NCI-H1694 treated with DMSO at 0.1 percent for 48 hours (cell line): ENCODE measurements around the gene MAP2K3.
"Not testable (repeated sequence)": the region's sequence is repeated elsewhere in the genome, so short reads cannot be mapped to it uniquely, and the experiment has no call there.

Experiments
- DNase-seq: peaks from one replicate; lab custom pipeline; 2025; lab: John Stamatoyannopoulos, UW

The MAP2K3 gene

DNA sequence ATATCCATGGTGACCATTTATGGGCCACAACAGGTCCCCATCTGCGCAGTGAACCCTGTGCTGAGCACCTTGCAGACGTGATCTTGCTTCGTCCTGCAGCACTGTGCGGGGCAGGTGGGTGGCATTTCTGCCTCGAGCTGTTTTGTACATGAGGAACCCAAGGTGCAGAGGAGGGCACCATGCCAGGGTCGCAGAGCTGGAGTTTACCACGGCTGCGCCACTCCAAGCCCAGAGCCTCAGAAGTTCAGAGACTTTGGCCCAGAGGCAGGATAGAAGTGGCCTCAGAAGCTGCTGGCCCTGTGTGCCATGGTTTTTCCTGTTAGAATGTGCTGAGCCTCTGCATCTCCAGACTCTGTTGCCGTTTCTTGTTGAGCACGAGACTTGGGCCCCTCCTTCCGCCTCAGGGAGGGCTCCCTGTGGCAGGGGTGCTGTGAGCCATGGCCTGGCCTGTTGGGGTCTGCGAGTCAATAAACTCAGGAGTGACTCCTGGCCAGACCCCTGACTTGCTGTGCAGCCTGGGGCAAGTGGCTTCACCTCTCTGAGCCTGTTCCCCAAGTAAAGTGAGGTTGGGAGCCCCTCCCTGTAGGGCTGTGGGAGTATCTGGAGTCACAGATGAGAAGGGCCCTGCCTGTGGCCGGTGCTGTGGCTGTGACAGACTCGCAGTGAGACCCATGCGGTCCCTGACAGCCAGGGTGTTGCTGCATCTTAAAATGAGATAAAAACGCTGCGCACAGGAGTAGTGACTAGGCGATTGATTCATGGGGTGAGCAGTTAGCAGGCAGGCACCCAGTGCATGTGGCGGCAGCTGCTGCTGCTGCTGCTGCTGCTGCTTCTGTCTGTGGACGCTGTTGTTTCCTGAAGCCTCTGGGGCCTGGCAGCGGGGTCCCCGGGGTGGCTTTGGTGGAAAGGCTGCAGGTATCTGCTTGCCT is 11.8 kb downstream of the MAP2K3 start:
- peak; percentile 52 for DNase-seq

DNA sequence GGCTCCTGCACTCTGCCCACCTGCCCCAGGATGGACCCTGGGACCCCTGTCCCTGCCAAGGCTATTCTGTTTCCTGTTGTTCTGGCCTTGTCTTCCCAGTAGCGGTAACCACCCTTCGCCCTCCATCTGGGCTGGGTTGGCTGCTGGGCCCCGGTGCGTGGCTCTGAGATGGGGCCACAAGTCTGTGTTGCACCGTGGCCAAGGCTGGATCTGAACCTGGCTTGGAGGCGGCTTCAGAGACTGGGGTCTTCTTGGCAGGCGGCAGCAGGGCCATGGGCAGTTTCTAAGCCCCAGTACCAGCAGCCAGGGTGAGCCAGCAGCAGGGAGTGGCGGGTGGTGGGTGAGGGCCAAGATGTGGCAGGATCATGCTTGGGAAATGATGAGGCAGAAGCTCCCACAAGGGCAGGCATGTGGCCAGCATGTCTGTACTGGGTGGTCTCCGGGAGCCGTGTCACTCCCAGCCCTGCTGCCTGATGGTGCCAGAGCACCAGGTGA is 12.6 kb downstream of the MAP2K3 start:
- peak; percentile 35 for DNase-seq

DNA sequence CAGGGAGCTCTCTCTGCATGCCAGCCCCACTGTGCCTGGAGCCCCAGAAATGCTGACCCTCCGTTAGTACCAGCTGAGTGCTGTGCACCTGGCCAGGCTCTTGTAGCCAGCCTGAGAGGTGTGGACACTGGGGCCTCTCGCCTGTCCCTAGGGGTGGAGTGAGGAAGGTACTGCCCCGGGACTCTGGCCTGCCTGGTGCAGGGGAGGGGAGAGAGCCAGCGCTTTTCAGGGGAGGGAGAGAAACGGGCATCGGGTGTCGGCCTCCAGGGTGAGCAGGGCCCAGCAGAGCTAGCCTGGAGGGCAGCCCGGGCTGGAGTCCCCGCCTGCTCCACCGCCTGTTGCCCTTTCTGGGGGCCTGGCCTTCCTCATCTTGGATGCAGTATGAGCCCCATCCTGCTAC is 13.1 kb downstream of the MAP2K3 start:
- DNase-seq: no peak

DNA sequence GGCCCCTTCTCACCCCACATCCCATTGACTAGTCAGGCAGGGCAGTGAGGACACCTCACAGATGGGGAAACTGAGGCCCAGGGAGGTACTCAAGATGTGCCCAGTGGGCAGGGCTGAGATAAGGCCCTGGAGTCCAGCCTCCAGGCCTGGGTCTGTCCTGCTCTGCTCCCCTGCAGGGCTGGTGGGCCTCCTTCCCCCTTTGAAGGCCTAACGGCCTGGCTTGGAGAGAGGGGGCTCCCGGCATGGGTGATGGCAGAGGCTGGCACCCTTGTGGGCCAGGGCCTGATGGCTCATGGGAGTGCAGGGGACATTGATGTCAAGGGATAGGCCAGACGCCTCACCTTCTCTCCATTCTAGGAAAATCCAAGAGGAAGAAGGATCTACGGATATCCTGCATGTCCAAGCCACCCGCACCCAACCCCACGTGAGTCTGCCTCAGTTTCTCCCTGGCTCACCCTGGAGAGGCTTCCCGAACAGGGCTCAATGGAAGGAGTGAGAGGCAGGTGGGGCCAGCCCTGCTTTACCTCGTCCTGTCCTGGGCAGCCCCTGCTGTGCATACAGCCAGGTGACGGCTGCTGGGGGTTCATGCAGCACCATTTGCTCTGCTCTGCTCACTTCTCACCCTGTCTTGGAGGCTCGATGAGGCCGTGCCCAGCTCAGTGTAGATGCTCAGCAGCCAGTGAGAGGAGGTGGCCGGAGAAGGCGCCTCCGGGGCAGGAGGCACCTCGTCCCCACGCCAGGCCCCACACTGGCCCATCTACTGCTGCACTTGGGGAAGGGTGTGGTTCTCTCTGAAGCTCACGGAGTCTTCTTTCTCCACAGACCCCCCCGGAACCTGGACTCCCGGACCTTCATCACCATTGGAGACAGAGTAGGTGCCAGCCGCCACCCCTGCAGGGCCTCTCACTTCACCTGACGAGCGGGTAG is 13.8 kb downstream of the MAP2K3 start:
- no peak for DNase-seq

DNA sequence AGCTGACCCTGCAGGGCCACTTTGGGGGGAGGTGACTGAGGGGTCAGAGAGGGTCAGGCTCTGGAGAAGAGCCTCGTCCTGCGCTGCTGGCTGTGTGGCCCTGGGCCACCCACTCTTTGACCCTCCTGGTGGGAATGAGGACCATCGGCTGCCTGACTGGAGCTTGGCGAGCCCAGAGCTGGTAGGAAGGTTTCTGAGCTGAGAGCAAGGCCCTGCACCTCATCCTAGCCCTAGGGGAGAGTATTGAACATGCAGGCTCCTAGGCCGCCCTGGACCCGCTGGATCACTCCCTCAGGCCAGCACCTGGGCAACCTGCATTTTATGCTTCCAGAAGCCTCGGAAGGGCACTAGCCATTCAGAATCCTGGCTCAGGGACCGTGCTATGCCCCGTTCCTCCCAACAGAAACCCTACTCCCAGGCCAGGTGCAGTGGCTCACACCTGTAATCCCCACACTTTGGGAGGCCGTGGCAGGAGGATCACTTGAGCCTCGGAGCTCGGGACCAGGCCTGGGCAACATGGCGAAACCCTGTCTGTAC is 14.5 kb downstream of the MAP2K3 start:
- DNase-seq: no peak

DNA sequence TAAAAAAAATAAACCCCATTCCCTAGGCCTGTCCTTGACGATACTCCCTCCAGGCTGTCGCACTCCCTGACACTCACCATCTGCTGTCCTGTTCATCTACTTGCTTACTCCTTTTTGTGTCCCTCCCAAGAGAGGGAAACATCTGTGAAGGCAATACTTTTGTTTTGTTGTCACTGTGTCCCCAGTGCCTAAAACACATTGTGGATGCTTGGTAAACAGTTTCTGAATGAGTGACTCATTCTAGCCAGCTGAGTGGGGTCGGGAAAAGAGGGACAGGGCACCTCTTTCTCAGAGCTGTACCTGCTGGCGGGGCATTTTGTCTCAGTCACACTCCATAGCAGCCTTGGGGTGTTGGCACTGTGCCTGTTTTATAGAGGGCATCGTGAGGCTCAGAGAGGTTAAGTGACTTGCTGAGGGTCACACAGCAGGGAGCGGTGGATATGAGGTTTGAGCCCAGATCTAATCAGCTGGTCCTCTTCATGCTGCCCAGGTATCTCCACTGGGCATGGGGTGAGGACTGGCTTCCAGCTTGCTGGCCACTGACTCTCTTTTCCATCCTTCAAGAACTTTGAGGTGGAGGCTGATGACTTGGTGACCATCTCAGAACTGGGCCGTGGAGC is 15.6 kb downstream of the MAP2K3 start:
- peak; percentile 79 for DNase-seq

DNA sequence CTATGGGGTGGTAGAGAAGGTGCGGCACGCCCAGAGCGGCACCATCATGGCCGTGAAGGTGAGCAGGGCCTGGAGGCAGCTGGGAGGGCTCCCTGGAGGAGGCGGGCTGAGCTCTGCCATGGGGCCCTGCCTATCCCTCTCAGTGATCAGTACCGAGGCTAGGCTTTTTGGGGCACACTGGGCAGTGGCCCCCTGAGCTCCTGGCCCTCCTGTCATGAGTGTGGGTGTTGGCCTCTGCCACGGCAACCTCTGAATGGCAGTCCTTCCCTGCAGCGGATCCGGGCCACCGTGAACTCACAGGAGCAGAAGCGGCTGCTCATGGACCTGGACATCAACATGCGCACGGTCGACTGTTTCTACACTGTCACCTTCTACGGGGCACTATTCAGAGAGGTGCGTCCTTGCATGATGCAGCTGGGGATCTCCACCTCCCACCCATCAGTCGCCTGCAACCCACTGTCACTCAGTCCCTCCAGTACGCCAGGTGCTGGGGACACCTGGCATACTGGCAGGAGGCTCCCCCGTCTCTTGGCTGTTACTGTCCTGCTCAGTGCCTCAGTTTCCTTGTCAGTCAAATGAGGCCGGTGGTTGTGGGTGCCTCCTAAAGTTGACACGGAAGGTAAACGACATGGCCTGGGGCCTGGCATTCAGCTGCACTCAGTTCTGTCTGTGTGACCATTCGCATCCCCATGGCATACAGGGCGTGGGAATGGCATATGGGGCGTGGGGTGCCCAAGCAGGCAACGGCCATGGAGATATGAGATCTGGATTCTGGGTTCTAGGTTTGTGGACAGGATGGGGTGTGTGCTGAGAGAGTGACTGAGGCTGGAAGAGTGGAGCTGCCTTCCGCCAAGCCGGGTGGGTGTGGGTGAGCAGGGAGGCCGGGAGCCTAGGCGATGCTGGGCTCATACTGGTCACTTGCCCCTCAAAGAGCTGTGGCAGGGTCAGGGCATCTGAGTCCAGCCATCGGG is 16.4 kb downstream of the MAP2K3 start:
- DNase-seq: no peak

DNA sequence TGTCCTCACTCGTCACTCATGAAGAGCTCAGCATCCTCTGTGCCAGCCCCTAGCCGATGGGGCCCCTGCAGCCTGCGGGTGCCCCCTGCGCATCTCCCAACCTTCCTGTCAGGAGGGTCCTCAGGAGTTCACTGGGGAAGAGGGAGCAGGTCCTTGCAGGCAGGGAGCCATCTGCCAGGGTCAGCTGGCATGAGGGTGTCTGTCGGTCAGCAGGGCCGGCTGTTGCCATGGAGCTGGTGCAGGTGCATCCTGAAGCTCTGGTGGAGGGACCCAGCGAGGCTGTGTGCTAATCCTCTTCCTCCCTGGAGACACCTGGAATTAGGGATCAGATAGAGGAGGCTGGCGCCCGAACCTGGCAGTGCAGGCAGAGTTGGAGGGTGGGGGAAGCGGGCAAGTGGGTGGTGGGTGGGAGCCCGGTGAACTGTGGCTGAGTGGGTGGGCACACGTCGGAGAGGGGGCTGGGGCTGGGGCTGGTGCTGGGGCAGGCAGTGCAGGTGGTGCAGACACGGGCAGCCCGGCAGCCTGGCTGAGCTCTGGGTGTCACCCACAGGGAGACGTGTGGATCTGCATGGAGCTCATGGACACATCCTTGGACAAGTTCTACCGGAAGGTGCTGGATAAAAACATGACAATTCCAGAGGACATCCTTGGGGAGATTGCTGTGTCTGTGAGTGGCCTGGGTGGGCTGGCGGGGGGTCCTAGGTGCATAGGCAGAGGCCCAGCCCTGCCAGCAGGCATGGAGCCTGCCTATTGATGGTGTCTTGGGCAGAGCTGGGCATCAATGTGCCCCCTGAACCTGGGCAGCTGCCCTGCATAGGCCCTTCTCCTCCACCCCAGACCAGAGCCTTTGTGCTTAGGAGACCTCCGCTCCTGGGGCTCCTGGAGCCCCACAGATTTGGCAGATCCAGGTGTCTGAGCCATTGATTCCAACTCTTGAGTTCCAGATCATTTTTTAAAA is 17.4 kb downstream of the MAP2K3 start:
- no peak for DNase-seq

DNA sequence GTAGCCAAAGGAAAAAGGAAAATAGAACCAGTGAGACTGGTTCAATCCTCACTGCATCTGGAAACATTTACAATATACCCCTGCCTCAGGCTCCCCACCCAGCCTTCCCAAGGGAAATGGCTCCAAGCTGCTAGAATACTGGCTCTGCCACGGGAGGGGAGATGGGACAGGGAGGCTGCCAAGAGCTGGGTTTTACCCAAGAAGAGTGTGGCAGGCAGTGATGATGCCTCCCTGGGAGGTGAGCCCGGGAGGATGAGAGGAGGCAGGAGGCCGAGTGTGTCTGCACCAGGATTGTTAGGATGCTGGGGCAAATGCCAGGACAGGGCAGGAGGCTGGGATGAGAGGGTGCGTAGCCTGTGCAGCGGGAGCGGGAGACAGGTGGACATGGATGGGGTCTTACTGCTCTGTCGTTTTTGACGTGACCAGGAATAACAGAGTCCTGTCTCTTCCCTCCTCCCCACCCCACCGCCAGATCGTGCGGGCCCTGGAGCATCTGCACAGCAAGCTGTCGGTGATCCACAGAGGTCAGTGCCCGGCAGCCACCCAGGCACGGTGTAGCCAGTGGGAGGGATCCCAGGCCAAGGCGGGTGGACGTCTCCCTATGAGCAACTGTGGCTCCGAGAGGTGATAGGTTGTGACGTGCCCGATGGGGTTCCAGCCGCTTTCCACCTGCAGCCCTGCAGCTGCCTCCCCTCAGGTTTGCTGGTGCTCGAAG is 18.4 kb downstream of the MAP2K3 start:
- no peak for DNase-seq

DNA sequence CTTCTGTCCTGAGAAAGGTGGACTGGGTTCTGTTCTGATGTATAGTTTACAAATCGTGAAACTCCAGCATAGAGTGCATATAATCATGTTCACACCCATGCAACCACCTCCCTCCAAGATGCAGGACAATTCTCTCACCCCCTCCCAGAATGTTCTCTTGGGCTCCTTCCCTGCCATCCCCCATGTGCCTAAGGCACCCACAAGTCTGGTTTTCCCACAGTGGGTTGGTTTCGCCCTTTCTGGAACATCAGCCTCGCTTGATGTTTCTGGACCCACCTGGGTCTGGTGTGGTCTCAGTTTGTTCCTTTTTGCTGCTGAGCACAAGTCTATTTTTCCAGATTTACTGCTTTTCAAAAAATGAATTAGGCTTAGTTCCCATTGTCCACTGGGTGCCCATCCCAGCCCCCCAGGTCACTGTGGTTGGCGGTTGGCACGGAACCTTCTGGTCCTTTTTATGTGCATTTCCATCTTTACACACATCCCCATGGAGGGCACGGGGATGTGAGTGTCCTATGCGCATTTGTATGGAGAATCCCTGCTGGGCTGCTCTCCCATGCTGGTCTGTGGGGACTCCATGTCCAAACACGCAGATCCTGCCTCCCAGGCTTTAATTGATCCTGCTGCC is 19.0 kb downstream of the MAP2K3 start:
- no peak for DNase-seq

DNA sequence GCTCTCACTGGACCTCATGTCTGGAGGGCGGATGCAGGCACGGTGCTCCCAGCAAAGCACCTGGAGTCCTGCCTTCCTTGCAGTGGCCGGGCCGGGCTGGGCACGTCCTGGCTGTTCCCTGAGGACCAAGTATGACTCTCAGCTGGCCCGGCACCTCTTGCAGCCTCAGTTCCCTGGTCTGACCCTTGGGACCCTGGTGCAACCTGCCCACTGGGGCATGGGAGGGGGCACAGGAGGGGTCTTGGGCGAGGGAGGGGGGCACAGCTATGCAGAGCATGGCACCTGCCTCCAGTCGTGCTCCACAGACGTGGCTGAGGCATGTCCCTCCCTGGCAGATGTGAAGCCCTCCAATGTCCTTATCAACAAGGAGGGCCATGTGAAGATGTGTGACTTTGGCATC is 19.6 kb downstream of the MAP2K3 start:
- no peak for DNase-seq

DNA sequence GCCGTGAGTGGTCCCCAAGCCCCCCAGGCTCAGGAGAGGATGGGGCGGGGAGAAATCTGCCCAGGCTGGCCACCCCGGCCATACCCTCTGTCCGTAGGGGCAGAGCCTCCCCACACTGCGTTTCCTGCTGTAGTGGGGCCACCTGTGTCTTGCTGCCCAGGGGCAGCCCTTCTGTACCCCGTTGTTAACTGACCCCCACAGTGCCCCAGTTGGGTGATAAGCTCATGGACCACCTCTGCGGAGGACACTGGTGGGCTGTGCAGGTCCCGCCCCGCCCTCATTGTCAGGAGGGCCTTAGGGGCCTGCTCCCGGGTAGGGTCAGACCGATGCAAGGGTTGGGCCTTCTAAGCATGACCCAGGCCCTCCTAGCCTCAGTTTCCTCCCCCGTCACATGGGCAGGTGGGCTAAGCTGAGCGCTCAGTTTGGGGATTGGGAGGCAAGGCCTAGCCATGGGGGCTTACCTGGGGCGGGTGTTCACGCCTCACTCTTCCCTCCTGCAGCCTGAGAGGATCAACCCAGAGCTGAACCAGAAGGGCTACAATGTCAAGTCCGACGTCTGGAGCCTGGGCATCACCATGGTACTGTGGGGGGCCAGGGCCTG is 20.1 kb downstream of the MAP2K3 start:
- DNase-seq: not testable (repeated sequence)

DNA sequence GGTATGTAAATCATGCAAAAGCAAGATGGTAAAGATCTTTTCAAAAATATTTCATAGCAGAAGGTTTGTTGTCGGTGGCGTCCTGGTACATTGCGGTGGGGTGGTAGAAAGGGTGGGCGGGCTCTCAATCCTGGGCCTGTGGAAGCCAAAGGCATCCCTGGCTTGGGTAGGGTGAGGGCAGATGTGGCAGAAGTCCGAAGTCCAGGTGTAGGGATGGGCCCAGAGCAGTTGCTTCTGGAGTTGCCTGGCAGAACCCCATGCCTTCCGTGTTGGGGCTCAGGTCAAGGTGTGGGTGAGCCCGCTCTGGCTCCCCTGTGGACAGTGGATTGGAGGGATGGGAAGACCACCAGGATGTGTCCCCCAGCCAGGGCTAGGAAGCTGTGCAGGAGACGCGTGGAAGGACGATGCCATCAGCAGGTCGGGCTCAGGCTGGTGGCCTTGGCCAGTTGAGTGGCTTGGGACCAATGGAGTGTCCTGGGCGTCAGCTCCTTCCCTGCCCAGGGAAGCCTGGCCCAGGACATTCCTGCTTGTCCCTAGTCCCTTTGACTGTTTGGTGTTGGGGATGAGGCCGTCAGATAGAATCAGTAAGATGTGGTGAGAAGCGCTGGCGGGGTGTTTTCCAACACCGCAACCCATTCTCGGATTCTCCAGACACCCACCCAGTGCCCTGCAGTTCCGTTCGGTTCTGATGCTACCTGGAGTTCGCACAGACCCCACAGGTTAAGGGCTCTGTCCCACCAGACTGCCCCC is 21.1 kb downstream of the MAP2K3 start:
- not testable (repeated sequence) for DNase-seq

DNA sequence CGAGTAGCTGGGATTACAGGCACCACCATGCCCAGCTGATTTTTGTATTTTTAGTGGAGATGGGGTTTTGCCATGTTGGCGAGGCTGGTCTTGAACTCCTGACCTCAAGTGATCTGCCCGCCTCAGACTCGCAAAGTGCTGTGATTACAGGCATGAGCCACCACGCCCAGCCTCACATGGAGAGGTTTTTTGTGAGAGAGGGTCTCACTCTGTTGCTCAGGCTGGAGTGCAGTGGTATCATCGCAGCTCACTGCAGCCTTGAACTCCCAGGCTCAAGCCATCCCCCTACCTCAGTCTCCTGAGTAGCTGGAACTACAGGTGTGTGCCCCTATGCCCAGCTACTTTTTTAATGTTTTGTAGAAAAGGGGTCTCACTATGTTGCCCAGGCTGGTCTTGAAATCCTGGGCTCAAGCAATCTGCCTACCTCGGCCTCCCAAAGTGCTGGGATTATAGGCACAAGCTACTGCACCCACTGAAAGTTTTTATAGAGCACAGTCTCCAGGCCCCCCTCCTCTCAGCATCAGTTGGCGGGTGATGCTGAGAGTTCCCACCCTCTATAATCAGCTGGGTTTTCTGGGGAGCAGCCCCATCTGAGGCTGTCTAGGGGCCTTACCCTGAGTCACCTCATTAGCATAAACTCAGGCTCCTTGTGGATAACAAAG is 22.2 kb downstream of the MAP2K3 start:
- DNase-seq: not testable (repeated sequence)

DNA sequence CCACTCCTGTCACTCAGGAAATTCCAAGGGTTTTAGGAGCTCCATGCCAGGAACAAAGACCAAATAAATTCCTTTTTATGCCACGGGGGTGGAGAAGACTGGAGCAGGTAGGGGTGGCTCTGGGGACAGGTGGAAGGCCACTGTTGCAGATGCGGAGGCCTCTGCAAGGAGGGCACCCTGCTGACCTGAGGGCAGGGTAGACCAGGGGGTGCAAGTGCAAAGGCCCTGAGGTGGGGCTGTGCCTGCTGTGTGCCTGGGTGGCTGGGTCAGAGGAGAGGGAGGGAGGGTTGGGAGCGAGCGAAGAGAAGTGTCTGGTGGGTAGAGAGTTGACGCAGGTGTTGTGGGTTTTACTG is 22.7 kb downstream of the MAP2K3 start:
- not testable (repeated sequence) for DNase-seq

DNA sequence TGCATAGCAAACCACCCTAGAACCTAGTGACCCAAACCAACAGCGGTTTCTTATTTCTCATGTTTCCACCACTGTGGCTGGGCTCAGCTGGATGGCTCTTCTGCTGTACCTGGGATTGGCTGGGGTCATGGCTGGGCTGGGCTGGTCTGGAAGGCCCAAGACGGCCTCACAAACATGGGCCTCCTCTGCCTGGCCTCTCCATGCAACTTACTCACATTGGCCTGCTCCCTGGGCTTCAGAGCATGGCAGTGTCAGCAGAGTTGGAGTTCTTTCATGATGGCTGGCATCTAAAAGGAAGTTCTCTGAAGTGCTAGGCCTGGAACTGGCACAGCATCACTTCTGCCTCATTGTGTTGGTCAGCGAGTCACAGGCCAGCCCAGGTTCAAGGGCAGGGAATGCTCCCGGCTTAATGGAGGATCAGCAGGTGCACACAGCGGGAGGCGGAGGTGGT is 24.4 kb downstream of the MAP2K3 start:
- DNase-seq: not testable (repeated sequence)
